ENCODE measurements around the gene BCR. TPM values are rescaled to one million over a fixed set of nuclear protein-coding genes. Genes with fewer than 3 reads are reported as not detected.

Gene BCR
- polyA plus RNA-seq, 1 donor (not counting 4 experiments of a cell fraction or from before 2014, with no cell fraction given), result 25.8 TPM

GRCh38 chr22:23257889-23258825 lies 77.8 kb downstream of the BCR start:
- no peak overlapping the region for H3K4me2 ChIP-seq (ENCODE audit: control insufficient read depth, extremely low read depth, insufficient read depth, low read depth, low read length)
- H3K27ac ChIP-seq (ENCODE audit: control insufficient read depth, insufficient read depth, low read length), result no peak overlapping the region
- H3K9me1 ChIP-seq (ENCODE audit: control insufficient read depth, extremely low read depth, insufficient read depth, low read length), result peaks cover 2% of the 10 kb centered on the region
- FAIRE-seq (no peak), DNase-seq (ENCODE audit: low read depth, low spot score) (no peak)
- peaks cover 23 to 31% of the 10 kb centered on the region in 2 experiments for H3K36me3 ChIP-seq (ENCODE audit: control insufficient read depth in 2 of 2, extremely low read depth in 1 of 2, insufficient read depth in 2 of 2, low read length in 2 of 2)
- H3K4me3 ChIP-seq (ENCODE audit: control insufficient read depth in 2 of 3, extremely low read depth in 1 of 3, insufficient read depth in 2 of 3, low read depth in 1 of 3, low read length in 3 of 3), result no peak overlapping the region
- peaks cover 14% of the 10 kb centered on the region for H3K4me1 ChIP-seq (ENCODE audit: control insufficient read depth, extremely low read depth, insufficient read depth, low read length)
- H3K9me3 ChIP-seq (ENCODE audit: control insufficient read depth, low read depth, low read length), result no peaks in the 10 kb centered on the region
- H2AFZ ChIP-seq (ENCODE audit: control insufficient read depth, low read length), result no peak overlapping the region
- H3K79me2 ChIP-seq (ENCODE audit: control insufficient read depth, insufficient read depth, low read length), result peaks cover 20% of the 10 kb centered on the region
- dilution Hi-C loops (cut with MboI; ENCODE audit: extremely low pct_ligation_motif_present, low sequenced_read_pairs), result no loop called here
- no peak overlapping the region for H3K9ac ChIP-seq (ENCODE audit: control insufficient read depth, extremely low read depth, insufficient read depth, low read length)
- H3K27me3 ChIP-seq (ENCODE audit: control insufficient read depth, extremely low read depth, insufficient read depth, low read length), result no peaks in the 10 kb centered on the region
- H4K20me1 ChIP-seq (ENCODE audit: control insufficient read depth, extremely low read depth, insufficient read depth, low read length), result peaks cover 6% of the 10 kb centered on the region
- TF ChIP-seq CTCF (optimal IDR thresholded peaks at IDR 0.05 in 1 of 3, IDR thresholded peaks at IDR 0.05 in 1 of 3, conservative IDR thresholded peaks at IDR 0.05 in 1 of 3; ENCODE audit: extremely low read depth in 1 of 3, insufficient read depth in 2 of 3, low read length in 3 of 3), result no peak
- TF ChIP-seq EZH2 (IDR thresholded peaks at IDR 0.05; ENCODE audit: low read length), result no peak

GRCh38 chr22:23258826-23259170 lies 78.5 kb downstream of the BCR start:
- Histone ChIP-seq H3K36me3 (ENCODE audit: control insufficient read depth in 2 of 2, extremely low read depth in 1 of 2, insufficient read depth in 2 of 2, low read length in 2 of 2) (peaks cover 26 to 31% of the 10 kb centered on the region in 2 experiments), H3K9ac (ENCODE audit: control insufficient read depth, extremely low read depth, insufficient read depth, low read length) (no peak overlapping the region), H3K4me2 (ENCODE audit: control insufficient read depth, extremely low read depth, insufficient read depth, low read depth, low read length) (no peak overlapping the region), H3K9me1 (ENCODE audit: control insufficient read depth, extremely low read depth, insufficient read depth, low read length) (peaks cover 2% of the 10 kb centered on the region), H3K4me3 (ENCODE audit: control insufficient read depth in 2 of 3, extremely low read depth in 1 of 3, insufficient read depth in 2 of 3, low read depth in 1 of 3, low read length in 3 of 3) (no peak overlapping the region), H3K27ac (ENCODE audit: control insufficient read depth, insufficient read depth, low read length) (no peak overlapping the region), H2AFZ (ENCODE audit: control insufficient read depth, low read length) (no peak overlapping the region), H3K4me1 (ENCODE audit: control insufficient read depth, extremely low read depth, insufficient read depth, low read length) (peaks cover 14% of the 10 kb centered on the region), H3K9me3 (ENCODE audit: control insufficient read depth, low read depth, low read length) (no peaks in the 10 kb centered on the region), H4K20me1 (ENCODE audit: control insufficient read depth, extremely low read depth, insufficient read depth, low read length) (peaks cover 6% of the 10 kb centered on the region), H3K79me2 (ENCODE audit: control insufficient read depth, insufficient read depth, low read length) (peaks cover 17% of the 10 kb centered on the region), H3K27me3 (ENCODE audit: control insufficient read depth, extremely low read depth, insufficient read depth, low read length) (no peaks in the 10 kb centered on the region)
- DNase-seq (ENCODE audit: low read depth, low spot score) (no peak), FAIRE-seq (no peak)
- dilution Hi-C loops (cut with MboI; ENCODE audit: extremely low pct_ligation_motif_present, low sequenced_read_pairs), result no loop called here
- TF ChIP-seq CTCF (optimal IDR thresholded peaks at IDR 0.05 in 1 of 3, IDR thresholded peaks at IDR 0.05 in 1 of 3, conservative IDR thresholded peaks at IDR 0.05 in 1 of 3; ENCODE audit: extremely low read depth in 1 of 3, insufficient read depth in 2 of 3, low read length in 3 of 3) (no peak), EZH2 (IDR thresholded peaks at IDR 0.05; ENCODE audit: low read length) (no peak)
